DOHH2 (cell line): ENCODE data around the gene SLC16A1.
"Not testable (repeated sequence)": the region's sequence is repeated elsewhere in the genome, so short reads cannot be mapped to it uniquely, and the experiment has no call there.

Experiments
- H3F3A ChIP-seq: fragments of 200-600 bp; sonication (generic), shearing (Covaris generic); 2 replicates; pipeline ENCODE4 v1.6.0; 2016; ENCODE audit warnings: antibody characterized with exemption, mild to moderate bottlenecking; ENCODE audit not compliant: control insufficient read depth, insufficient read depth
- H3K27ac ChIP-seq: fragments of 200-600 bp; sonication (generic); 2 replicates; pipeline ENCODE4 v1.5.1; 2014; ENCODE audit warnings: low read depth, mild to moderate bottlenecking, low read length, moderate library complexity
- H3K27me3 ChIP-seq: fragments of 200-600 bp; sonication (generic); 2 replicates; pipeline ENCODE4 v1.6.1; 2014; ENCODE audit warnings: mild to moderate bottlenecking, low read length, mixed read lengths; ENCODE audit not compliant: control insufficient read depth
- H3K36me3 ChIP-seq: fragments of 200-600 bp; sonication (generic); 2 replicates; pipeline ENCODE4 v1.6.1; 2014; ENCODE audit warnings: mild to moderate bottlenecking, low read length, moderate library complexity, mixed read lengths; ENCODE audit not compliant: control insufficient read depth
- H3K4me1 ChIP-seq: fragments of 200-600 bp; sonication (generic); 2 replicates; pipeline ENCODE4 v1.6.1; 2014; ENCODE audit warnings: mild to moderate bottlenecking, low read length, mixed read lengths; ENCODE audit not compliant: control insufficient read depth
- H3K4me2 ChIP-seq: fragments of 200-600 bp; sonication (generic); 2 replicates; pipeline ENCODE4 v1.6.0; 2014; ENCODE audit warnings: mild to moderate bottlenecking, low read length, moderate library complexity
- H3K4me3 ChIP-seq: fragments of 200-600 bp; sonication (generic); 2 replicates; pipeline ENCODE4 v1.5.1; 2014; ENCODE audit warnings: mild to moderate bottlenecking, low read length, mixed read lengths
- H3K79me2 ChIP-seq: fragments of 200-600 bp; sonication (generic); 2 replicates; pipeline ENCODE4 v1.6.1; 2014; ENCODE audit warnings: mild to moderate bottlenecking, low read length, mixed read lengths; ENCODE audit not compliant: control insufficient read depth
- H3K9me2 ChIP-seq: fragments of 200-600 bp; sonication (generic); replicated peaks from 2 replicates; pipeline ENCODE4 v1.6.1; 2014; ENCODE audit warnings: mild to moderate bottlenecking, low read length, mixed read lengths; ENCODE audit not compliant: control insufficient read depth
- H3K9me3 ChIP-seq: fragments of 200-600 bp; sonication (generic); 2 replicates; pipeline ENCODE4 v1.6.1; 2014; ENCODE audit warnings: antibody characterized with exemption, low read length, mixed read lengths; ENCODE audit not compliant: control insufficient read depth, insufficient read depth
- H4K20me1 ChIP-seq: fragments of 200-600 bp; sonication (generic); 2 replicates; pipeline ENCODE4 v1.6.0; 2014; ENCODE audit warnings: low read depth, mild to moderate bottlenecking, antibody characterized with exemption, low read length, moderate library complexity; ENCODE audit not compliant: control insufficient read depth, insufficient read depth
- EZH2phosphoT487 ChIP-seq: fragments of 200-600 bp; sonication (generic); IDR thresholded peaks from 2 replicates; pipeline ENCODE4 v1.6.1; 2017; ENCODE audit warnings: borderline replicate concordance, mild to moderate bottlenecking, antibody characterized with exemption, low read length, moderate library complexity, mixed read lengths
- TF ChIP-seq, protein P1 (sequence below): fragments of 200-600 bp; sonication (generic); IDR thresholded peaks from one replicate; pipeline ENCODE4 v1.5.1; 2014; ENCODE audit warnings: antibody characterized with exemption, mild to moderate bottlenecking, low read depth, low read length; ENCODE audit not compliant: poor library complexity, severe bottlenecking

SLC16A1 gene

GRCh38 chr1:112887599-112888283 lies 68.3 kb downstream of the SLC16A1 start:
- H3K36me3 ChIP-seq: no peaks in the 10 kb centered on the region
- H3K9me3 ChIP-seq: no peaks in the 10 kb centered on the region
- H3K9me2 ChIP-seq: no peaks in the 10 kb centered on the region
- H3F3A ChIP-seq: no peaks in the 10 kb centered on the region
- H3K4me1 ChIP-seq: no peaks in the 10 kb centered on the region
- no peak overlapping the region for H3K4me2 ChIP-seq
- H3K27ac ChIP-seq: no peak overlapping the region
- TF ChIP-seq, protein P1, sequence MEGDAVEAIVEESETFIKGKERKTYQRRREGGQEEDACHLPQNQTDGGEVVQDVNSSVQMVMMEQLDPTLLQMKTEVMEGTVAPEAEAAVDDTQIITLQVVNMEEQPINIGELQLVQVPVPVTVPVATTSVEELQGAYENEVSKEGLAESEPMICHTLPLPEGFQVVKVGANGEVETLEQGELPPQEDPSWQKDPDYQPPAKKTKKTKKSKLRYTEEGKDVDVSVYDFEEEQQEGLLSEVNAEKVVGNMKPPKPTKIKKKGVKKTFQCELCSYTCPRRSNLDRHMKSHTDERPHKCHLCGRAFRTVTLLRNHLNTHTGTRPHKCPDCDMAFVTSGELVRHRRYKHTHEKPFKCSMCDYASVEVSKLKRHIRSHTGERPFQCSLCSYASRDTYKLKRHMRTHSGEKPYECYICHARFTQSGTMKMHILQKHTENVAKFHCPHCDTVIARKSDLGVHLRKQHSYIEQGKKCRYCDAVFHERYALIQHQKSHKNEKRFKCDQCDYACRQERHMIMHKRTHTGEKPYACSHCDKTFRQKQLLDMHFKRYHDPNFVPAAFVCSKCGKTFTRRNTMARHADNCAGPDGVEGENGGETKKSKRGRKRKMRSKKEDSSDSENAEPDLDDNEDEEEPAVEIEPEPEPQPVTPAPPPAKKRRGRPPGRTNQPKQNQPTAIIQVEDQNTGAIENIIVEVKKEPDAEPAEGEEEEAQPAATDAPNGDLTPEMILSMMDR: no peak
- no peak for TF ChIP-seq EZH2phosphoT487
- H3K4me3 ChIP-seq: no peak overlapping the region
- H3K27me3 ChIP-seq: no peaks in the 10 kb centered on the region; the same call in 1 of the 2 replicates
- H4K20me1 ChIP-seq: no peaks in the 10 kb centered on the region
- no peaks in the 10 kb centered on the region for H3K79me2 ChIP-seq

GRCh38 chr1:112884996-112885395 lies 71.0 kb downstream of the SLC16A1 start:
- not testable (repeated sequence) for H4K20me1 ChIP-seq, H3K27ac ChIP-seq, H3K36me3 ChIP-seq, H3K4me3 ChIP-seq, H3K9me2 ChIP-seq, H3K27me3 ChIP-seq, H3K4me1 ChIP-seq, H3K9me3 ChIP-seq, H3K79me2 ChIP-seq, H3K4me2 ChIP-seq, H3F3A ChIP-seq

DNA sequence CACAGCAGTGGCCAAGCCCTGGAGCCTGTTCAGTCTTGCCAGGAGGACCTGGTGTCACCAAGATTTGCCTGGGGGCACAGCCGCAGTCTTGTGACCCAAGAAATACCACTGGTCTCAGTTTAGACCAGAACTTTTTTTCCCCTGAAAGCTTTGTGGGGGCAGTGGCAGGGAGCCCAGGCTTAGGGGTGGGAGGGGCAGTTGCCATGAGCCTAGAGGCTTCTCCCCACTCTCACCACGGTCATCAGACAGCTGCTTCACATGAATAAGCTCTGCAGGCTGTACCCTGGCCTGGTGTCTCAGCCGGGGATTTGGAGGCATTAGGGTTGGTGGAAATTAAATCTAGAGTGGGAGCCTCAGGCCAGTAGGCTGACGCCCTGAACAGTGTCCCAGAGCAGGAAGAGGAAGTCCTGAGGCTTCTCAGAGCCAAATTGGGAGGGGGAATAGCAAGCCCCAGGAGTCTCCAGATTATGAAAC lies 73.7 kb downstream of the SLC16A1 start:
- no peaks in the 10 kb centered on the region for H3K4me1 ChIP-seq
- H3K27me3 ChIP-seq: peaks cover 22% of the 10 kb centered on the region
- H3K9me2 ChIP-seq: no peaks in the 10 kb centered on the region
- H3K36me3 ChIP-seq: no peaks in the 10 kb centered on the region
- no peaks in the 10 kb centered on the region for H3K9me3 ChIP-seq
- H3K27ac ChIP-seq: no peak overlapping the region
- H4K20me1 ChIP-seq: no peaks in the 10 kb centered on the region
- TF ChIP-seq, protein P1: no peak
- TF ChIP-seq EZH2phosphoT487: no peak
- no peak overlapping the region for H3K4me2 ChIP-seq
- no peaks in the 10 kb centered on the region for H3K79me2 ChIP-seq
- no peak overlapping the region for H3K4me3 ChIP-seq
- no peaks in the 10 kb centered on the region for H3F3A ChIP-seq

- H3K4me2 ChIP-seq: no peak overlapping the region
- no peaks in the 10 kb centered on the region for H3K36me3 ChIP-seq
- no peaks in the 10 kb centered on the region for H3K9me2 ChIP-seq
- H4K20me1 ChIP-seq: no peaks in the 10 kb centered on the region
- no peaks in the 10 kb centered on the region for H3K4me1 ChIP-seq
- H3K27me3 ChIP-seq: peaks cover 22% of the 10 kb centered on the region
- TF ChIP-seq, protein P1: no peak
- TF ChIP-seq EZH2phosphoT487: no peak
- H3K4me3 ChIP-seq: no peak overlapping the region
- H3K9me3 ChIP-seq: no peaks in the 10 kb centered on the region
- no peaks in the 10 kb centered on the region for H3F3A ChIP-seq
- no peaks in the 10 kb centered on the region for H3K79me2 ChIP-seq
- no peak overlapping the region for H3K27ac ChIP-seq
These were observed 74.3 kb downstream of the SLC16A1 start for GRCh38 chr1:112881742-112882127.
